Measurements from ENCODE around the gene CIB1.

Gene CIB1

GRCh38 chr15:90203473-90203872, 30.3 kb downstream of the CIB1 start:
- no peak for TF ChIP-seq CTCF (IDR thresholded peaks at IDR 0.05; ENCODE audit: low read depth, low read length)
- DNase-seq (ENCODE audit: low read depth, low spot score) = no peak
- in situ Hi-C loops (cut with HindIII; ENCODE audit: low sequenced_read_pairs) = no loop called here
- no peak overlapping the region for H3K4me3 ChIP-seq (ENCODE audit: low read depth, low read length)

GRCh38 chr15:90202929-90203328, 30.8 kb downstream of the CIB1 start:
- no peak for DNase-seq (ENCODE audit: low read depth, low spot score)
- TF ChIP-seq CTCF (IDR thresholded peaks at IDR 0.05; ENCODE audit: low read depth, low read length) = no peak
- H3K4me3 ChIP-seq (ENCODE audit: low read depth, low read length) = no peak overlapping the region
- in situ Hi-C loops (cut with HindIII; ENCODE audit: low sequenced_read_pairs) = no loop called here

GRCh38 chr15:90201944-90202375, 31.8 kb downstream of the CIB1 start:
- in situ Hi-C loops (cut with HindIII; ENCODE audit: low sequenced_read_pairs) = no loop called here
- peak overlapping the region; percentile 74 for H3K4me3 ChIP-seq (ENCODE audit: low read depth, low read length)
- no peak for DNase-seq (ENCODE audit: low read depth, low spot score)
- no peak for TF ChIP-seq CTCF (IDR thresholded peaks at IDR 0.05; ENCODE audit: low read depth, low read length)

DNA sequence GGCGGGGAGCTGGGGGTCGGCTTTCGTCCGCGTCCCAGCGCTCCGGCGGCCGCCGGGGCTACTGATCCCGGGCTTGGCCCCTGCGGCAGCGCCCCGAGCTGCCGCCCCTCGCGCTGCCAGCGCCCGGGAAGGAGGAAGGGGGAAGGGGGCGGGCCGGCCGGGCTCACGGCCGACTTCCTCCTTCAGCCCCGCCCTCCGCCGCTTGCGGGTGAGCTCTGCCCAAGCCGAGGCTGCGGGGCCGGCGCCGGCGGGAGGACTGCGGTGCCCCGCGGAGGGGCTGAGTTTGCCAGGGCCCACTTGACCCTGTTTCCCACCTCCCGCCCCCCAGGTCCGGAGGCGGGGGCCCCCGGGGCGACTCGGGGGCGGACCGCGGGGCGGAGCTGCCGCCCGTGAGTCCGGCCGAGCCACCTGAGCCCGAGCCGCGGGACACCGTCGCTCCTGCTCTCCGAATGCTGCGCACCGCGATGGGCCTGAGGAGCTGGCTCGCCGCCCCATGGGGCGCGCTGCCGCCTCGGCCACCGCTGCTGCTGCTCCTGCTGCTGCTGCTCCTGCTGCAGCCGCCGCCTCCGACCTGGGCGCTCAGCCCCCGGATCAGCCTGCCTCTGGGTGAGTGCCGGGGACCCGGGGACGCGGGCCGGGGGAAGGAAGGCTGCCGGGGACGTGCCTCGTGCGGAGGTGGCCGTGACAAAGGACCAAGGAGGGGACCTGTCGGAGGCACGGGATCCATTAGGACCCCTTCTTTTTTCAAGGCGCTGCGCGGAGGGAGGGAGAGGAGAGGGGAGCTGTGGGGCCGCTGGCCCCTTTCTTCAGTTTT, 32.4 kb downstream of the CIB1 start, which contains the start of gene SEMA4B:
Gene SEMA4B, plus strand, starts transcription at position 201 of the 814 bp plus-strand sequence. Its CDS starts 249 bp downstream, at position 450.
- H3K4me3 ChIP-seq (ENCODE audit: low read depth, low read length) = peak within 1 kb of the TSS; percentile 74
- in situ Hi-C loops (cut with HindIII; ENCODE audit: low sequenced_read_pairs) = no loop called here
- peak; percentile 40 for DNase-seq (ENCODE audit: low read depth, low spot score)
- TF ChIP-seq CTCF (IDR thresholded peaks at IDR 0.05; ENCODE audit: low read depth, low read length) = no peak

GRCh38 chr15:90200534-90201129, 33.1 kb downstream of the CIB1 start:
- peak overlapping the region; percentile 74 for H3K4me3 ChIP-seq (ENCODE audit: low read depth, low read length)
- DNase-seq (ENCODE audit: low read depth, low spot score) = no peak
- in situ Hi-C loops (cut with HindIII; ENCODE audit: low sequenced_read_pairs) = no loop called here
- TF ChIP-seq CTCF (IDR thresholded peaks at IDR 0.05; ENCODE audit: low read depth, low read length) = no peak

- TF ChIP-seq CTCF (IDR thresholded peaks at IDR 0.05; ENCODE audit: low read depth, low read length) = no peak
- DNase-seq (ENCODE audit: low read depth, low spot score) = no peak
- no peak overlapping the region for H3K4me3 ChIP-seq (ENCODE audit: low read depth, low read length)
- in situ Hi-C loops (cut with HindIII; ENCODE audit: low sequenced_read_pairs) = no loop called here
Measured at GRCh38 chr15:90194655-90195054, 39.1 kb downstream of the CIB1 start.

All from astrocyte of the spinal cord (primary cell).